OCI-LY7 (cell line): Measurements from ENCODE around the gene DIAPH2. TPM values are rescaled to one million over a fixed set of nuclear protein-coding genes. Genes with fewer than 3 reads are reported as not detected.

Source experiments
- BruUV-seq: library from RNA; stranded (reverse); fragments of 400-500 nt; replicated peaks from 2 replicates; lab custom pipeline; 2021; lab: Mats Ljungman, UMichigan
- CTCF ChIA-PET: fragments of 300-600 bp; sonication (Branson Sonifier 250); formaldehyde crosslinking; loops from one replicate; lab custom pipeline; 2022; ENCODE audit warnings: antibody characterized with exemption; ENCODE audit not compliant: unreplicated experiment; lab: Charles Lee
- POLR2A ChIA-PET: fragments of 300-600 bp; sonication (Branson Sonifier 250); formaldehyde crosslinking; loops from one replicate; lab custom pipeline; 2022; ENCODE audit warnings: antibody characterized with exemption; lab: Charles Lee
- DNase-seq: peaks from one replicate; pipeline ENCODE4 v3.0.0-alpha.2; 2015; ENCODE audit warnings: low spot score
- H2AFZ ChIP-seq: fragments of 200-600 bp; sonication (generic), shearing (Covaris generic); 2 replicates; pipeline ENCODE4 v1.6.1; 2014; ENCODE audit warnings: mild to moderate bottlenecking, antibody characterized with exemption, low read length, moderate library complexity
- H3K27ac ChIP-seq: fragments of 200-600 bp; sonication (generic); 2 replicates; pipeline ENCODE4 v1.5.1; 2014; ENCODE audit warnings: mixed run types, low read depth, mild to moderate bottlenecking, moderate library complexity, low read length, inconsistent platforms; ENCODE audit not compliant: poor library complexity, severe bottlenecking
- H3K36me3 ChIP-seq: fragments of 200-600 bp; sonication (generic); 2 replicates; pipeline ENCODE4 v1.6.1; 2014; ENCODE audit warnings: mild to moderate bottlenecking, antibody characterized with exemption, low read length, moderate library complexity, mixed read lengths; ENCODE audit not compliant: insufficient read depth
- H3K4me1 ChIP-seq: fragments of 200-600 bp; sonication (generic); 2 replicates; pipeline ENCODE4 v1.5.1; 2014; ENCODE audit warnings: mild to moderate bottlenecking, low read length; ENCODE audit not compliant: insufficient read depth, poor library complexity, severe bottlenecking
- H3K4me2 ChIP-seq: fragments of 200-600 bp; sonication (generic); 2 replicates; pipeline ENCODE4 v1.6.1; 2014; ENCODE audit warnings: mild to moderate bottlenecking, low read length
- H3K4me3 ChIP-seq: fragments of 200-600 bp; sonication (generic); 2 replicates; pipeline ENCODE4 v1.5.1; 2014; ENCODE audit warnings: mild to moderate bottlenecking, low read depth, low read length; ENCODE audit not compliant: poor library complexity, severe bottlenecking
- H3K79me2 ChIP-seq: fragments of 200-600 bp; sonication (generic); 2 replicates; pipeline ENCODE4 v1.6.1; 2016; ENCODE audit warnings: low read depth, mild to moderate bottlenecking, low read length, moderate library complexity, mixed read lengths; ENCODE audit not compliant: insufficient read depth
- H3K9me2 ChIP-seq: fragments of 200-600 bp; sonication (generic); 2 replicates; pipeline ENCODE4 v1.6.1; 2016; ENCODE audit warnings: mild to moderate bottlenecking, low read length, mixed read lengths; ENCODE audit not compliant: insufficient read depth
- H3K9me3 ChIP-seq: fragments of 200-600 bp; sonication (generic); 2 replicates; pipeline ENCODE4 v1.6.1; 2014; ENCODE audit warnings: mild to moderate bottlenecking, mixed run types, low read length, mixed read lengths
- H4K20me1 ChIP-seq: fragments of 200-600 bp; sonication (generic); 2 replicates; pipeline ENCODE4 v1.6.1; 2014; ENCODE audit warnings: mild to moderate bottlenecking, antibody characterized with exemption, low read length, moderate library complexity, mixed read lengths; ENCODE audit not compliant: insufficient read depth
- CTCF ChIP-seq: fragments of 200-600 bp; sonication (generic); conservative IDR thresholded peaks from 2 replicates; pipeline ENCODE4 v1.5.1; 2014; ENCODE audit warnings: mild to moderate bottlenecking, antibody characterized with exemption, low read length, moderate library complexity, mixed read lengths
- EZH2phosphoT487 ChIP-seq: fragments of 200-600 bp; sonication (generic); IDR thresholded peaks from 2 replicates; pipeline ENCODE4 v1.6.1; 2018; ENCODE audit warnings: low read depth, borderline replicate concordance, mild to moderate bottlenecking, mixed run types, antibody characterized with exemption, low read length, moderate library complexity, mixed read lengths
- intact Hi-C: fragments of 100-400 bp; cut with micrococcal nuclease; formaldehyde crosslinking; loops from one replicate; pipeline ENCODE4 v1.10.0; 2022; ENCODE audit not compliant: unreplicated experiment
- total RNA-seq, 2 experiments: library from RNA; depleted of rRNA in 1 of 2; stranded (reverse); fragments of >200 nt in 1 of 2; shearing (Covaris generic) in 1 of 2; gene quantifications; 2 replicates each; pipeline ENCODE4 v1.2.3, GENCODE V29; 2014 to 2022

DIAPH2 gene
- total RNA-seq, 2 experiments from 2014 or later, result 21.3 to 21.5 TPM

- BruUV-seq, result no TSS peak
- POLR2A ChIA-PET, result interaction anchor here (0.7 kb wide), 1 partner anchor 19 kb away, joined by 3 read pairs; no protein-coding TSS in a partner anchor
Observed at GRCh38 chrX:97605271-97605670, 920.6 kb downstream of the DIAPH2 start.

GRCh38 chrX:97609357-97609756, 924.7 kb downstream of the DIAPH2 start:
- Histone ChIP-seq H3K27ac (no peak overlapping the region), H3K9me2 (no peaks in the 10 kb centered on the region), H3K4me3 (no peak overlapping the region), H3K36me3 (no peaks in the 10 kb centered on the region), H3K9me3 (no peaks in the 10 kb centered on the region), H3K79me2 (no peaks in the 10 kb centered on the region), H3K4me2 (no peak overlapping the region), H2AFZ (no peak overlapping the region), H4K20me1 (no peaks in the 10 kb centered on the region), H3K4me1 (no peaks in the 10 kb centered on the region)
- TF ChIP-seq EZH2phosphoT487, result no peak
- TF ChIP-seq CTCF, result no peak
- intact Hi-C loops, result no loop called here
- BruUV-seq, result no TSS peak
- CTCF ChIA-PET, result no interaction called here
- POLR2A ChIA-PET, result no interaction called here
- no peak for DNase-seq

More at GRCh38 chrX:97605271-97605670, 920.6 kb downstream of the DIAPH2 start:
- Histone ChIP-seq H3K79me2 (no peaks in the 10 kb centered on the region), H3K9me3 (no peaks in the 10 kb centered on the region), H3K9me2 (no peaks in the 10 kb centered on the region), H2AFZ (no peak overlapping the region), H3K4me3 (no peak overlapping the region), H3K27ac (no peak overlapping the region), H4K20me1 (no peaks in the 10 kb centered on the region), H3K36me3 (no peaks in the 10 kb centered on the region), H3K4me1 (no peaks in the 10 kb centered on the region), H3K4me2 (no peak overlapping the region)
- TF ChIP-seq CTCF, result no peak
- no peak for TF ChIP-seq EZH2phosphoT487
- intact Hi-C loops, result no loop called here
- CTCF ChIA-PET, result no interaction called here
- no peak for DNase-seq

GRCh38 chrX:97609938-97610337, 925.3 kb downstream of the DIAPH2 start:
- no peaks in the 10 kb centered on the region for H4K20me1 ChIP-seq
- no peak for DNase-seq
- no peak for TF ChIP-seq EZH2phosphoT487
- no peak for TF ChIP-seq CTCF
- H3K79me2 ChIP-seq, result no peaks in the 10 kb centered on the region
- H3K4me2 ChIP-seq, result no peak overlapping the region
- H3K36me3 ChIP-seq, result no peaks in the 10 kb centered on the region
- intact Hi-C loops, result no loop called here
- POLR2A ChIA-PET, result interaction anchor here (0.6 kb wide), 1 partner anchor 228 kb away, joined by 5 read pairs; no protein-coding TSS in a partner anchor
- H3K4me3 ChIP-seq, result no peak overlapping the region
- no peak overlapping the region for H3K27ac ChIP-seq
- H3K9me3 ChIP-seq, result no peaks in the 10 kb centered on the region
- CTCF ChIA-PET, result no interaction called here
- no peaks in the 10 kb centered on the region for H3K9me2 ChIP-seq
- no TSS peak for BruUV-seq
- no peaks in the 10 kb centered on the region for H3K4me1 ChIP-seq
- no peak overlapping the region for H2AFZ ChIP-seq
